SK-N-MC (cell line): ENCODE data around the gene WDFY1.

Source experiments
- DNase-seq: peaks from one replicate; pipeline ENCODE4 v3.0.0-alpha.2; 2011; ENCODE audit warnings: low read depth, low spot score
- H3K27ac ChIP-seq: fragments of 200-600 bp; sonication (generic); 2 replicates; pipeline ENCODE4 v1.5.1; 2016; ENCODE audit warnings: mixed run types
- H3K36me3 ChIP-seq: fragments of 200-600 bp; sonication (generic); 2 replicates; pipeline ENCODE4 v1.6.1; 2017; ENCODE audit warnings: antibody characterized with exemption, low read length, mixed read lengths; ENCODE audit not compliant: insufficient read depth
- H3K4me3 ChIP-seq: fragments of 200-600 bp; sonication (generic); 2 replicates; pipeline ENCODE4 v1.5.1; 2016
- H3K9ac ChIP-seq: fragments of 200-600 bp; sonication (generic); 2 replicates; pipeline ENCODE4 v1.8.0; 2017; ENCODE audit warnings: mixed run types, mixed read lengths; ENCODE audit not compliant: insufficient read length
- H3K9me3 ChIP-seq: fragments of 200-600 bp; sonication (generic); 2 replicates; pipeline ENCODE4 v1.6.1; 2017; ENCODE audit warnings: low read depth, mild to moderate bottlenecking, antibody characterized with exemption, low read length, moderate library complexity, mixed read lengths
- EZH2 ChIP-seq: fragments of 200-600 bp; sonication (generic); IDR thresholded peaks from one replicate; pipeline ENCODE4 v1.6.1; 2017; ENCODE audit warnings: antibody characterized with exemption
- FOXP2 ChIP-seq: optimal IDR thresholded peaks from 2 replicates; pipeline ENCODE3; 2011; ENCODE audit warnings: mild to moderate bottlenecking, moderate library complexity; ENCODE audit not compliant: insufficient read depth; ENCODE audit errors: extremely low read length, control extremely low read depth
- POLR2AphosphoS5 ChIP-seq: IDR thresholded peaks from 2 replicates; pipeline ENCODE4 v1.6.1; 2012; ENCODE audit warnings: mild to moderate bottlenecking, low read depth, low read length, borderline replicate concordance

WDFY1 gene

GRCh38 chr2:223969315-223969714, 24.2 kb upstream of the WDFY1 start:
- Histone ChIP-seq H3K27ac (peak overlapping the region; percentile 49; the same call in 1 of the 2 replicates), H3K9me3 (no peaks in the 10 kb centered on the region), H3K36me3 (peaks cover 40% of the 10 kb centered on the region), H3K4me3 (no peak overlapping the region), H3K9ac (no peak overlapping the region)
- no peak for DNase-seq
- TF ChIP-seq EZH2, result no peak
- TF ChIP-seq POLR2AphosphoS5, result no peak
- no peak for TF ChIP-seq FOXP2

GRCh38 chr2:223967981-223968380, 22.8 kb upstream of the WDFY1 start:
- no peak for DNase-seq
- H3K9ac ChIP-seq, result no peak overlapping the region
- H3K4me3 ChIP-seq, result no peak overlapping the region
- no peaks in the 10 kb centered on the region for H3K9me3 ChIP-seq
- peaks cover 46% of the 10 kb centered on the region for H3K36me3 ChIP-seq
- peak overlapping the region; percentile 7; the same call in 1 of the 2 replicates for H3K27ac ChIP-seq
- TF ChIP-seq POLR2AphosphoS5, result no peak
- TF ChIP-seq FOXP2, result no peak
- TF ChIP-seq EZH2, result no peak

- TF ChIP-seq EZH2 (no peak), FOXP2 (no peak)
- Histone ChIP-seq H3K9me3 (no peaks in the 10 kb centered on the region), H3K27ac (no peak overlapping the region), H3K9ac (peak overlapping the region; percentile 95), H3K4me3 (peak overlapping the region; percentile 95), H3K36me3 (peaks cover 47% of the 10 kb centered on the region)
- DNase-seq, result no peak
These were observed 14.6 kb upstream of the WDFY1 start for GRCh38 chr2:223959688-223960087.

- peak within 1 kb of the TSS; percentile 95 for H3K9ac ChIP-seq
- peak within 1 kb of the TSS; percentile 95 for H3K4me3 ChIP-seq
- no peak for TF ChIP-seq FOXP2
- TF ChIP-seq EZH2, result no peak
- TF ChIP-seq POLR2AphosphoS5, result peak; percentile 88
These were observed 12.1 kb upstream of the WDFY1 start, which contains the start of gene MRPL44 for GRCh38 chr2:223957092-223957851. TSS of gene MRPL44 (plus strand) at chr2:223957463. CDS start at chr2:223957473, 10 bp downstream.

GRCh38 chr2:223956300-223956699, 11.2 kb upstream of the WDFY1 start:
- H3K9ac ChIP-seq, result peak overlapping the region; percentile 95
- TF ChIP-seq EZH2 (no peak), FOXP2 (no peak), POLR2AphosphoS5 (no peak)
- H3K27ac ChIP-seq, result no peak overlapping the region
- H3K36me3 ChIP-seq, result peaks cover 26% of the 10 kb centered on the region
- H3K4me3 ChIP-seq, result no peak overlapping the region; the same call in 1 of the 2 replicates
- no peak for DNase-seq
- no peaks in the 10 kb centered on the region for H3K9me3 ChIP-seq

More at GRCh38 chr2:223957092-223957851, 12.1 kb upstream of the WDFY1 start, which contains the start of gene MRPL44:
- Histone ChIP-seq H3K27ac (0 out of 2 replicates have a peak within 1 kb of the TSS, but pooled peaks have one; percentile 63), H3K36me3 (peaks cover 36% of the 10 kb centered on the region), H3K9me3 (no peaks in the 10 kb centered on the region)
- peak; percentile 84 for DNase-seq

- H3K36me3 ChIP-seq, result peaks cover 7% of the 10 kb centered on the region
- no peak overlapping the region for H3K9ac ChIP-seq
- TF ChIP-seq FOXP2 (no peak), EZH2 (no peak), POLR2AphosphoS5 (no peak)
- H3K9me3 ChIP-seq, result no peaks in the 10 kb centered on the region
- H3K27ac ChIP-seq, result no peak overlapping the region
- DNase-seq, result no peak
- no peak overlapping the region for H3K4me3 ChIP-seq
These were observed 9.3 kb upstream of the WDFY1 start for GRCh38 chr2:223954401-223954800.

- Histone ChIP-seq H3K4me3 (no peak overlapping the region), H3K27ac (no peak overlapping the region), H3K36me3 (no peaks in the 10 kb centered on the region), H3K9ac (no peak overlapping the region), H3K9me3 (no peaks in the 10 kb centered on the region)
- TF ChIP-seq EZH2 (no peak), POLR2AphosphoS5 (no peak), FOXP2 (no peak)
- no peak for DNase-seq
These were observed 7.3 kb upstream of the WDFY1 start for GRCh38 chr2:223952280-223952968.

- H3K4me3 ChIP-seq, result no peak overlapping the region
- DNase-seq, result no peak
- H3K9me3 ChIP-seq, result no peaks in the 10 kb centered on the region
- no peak overlapping the region for H3K9ac ChIP-seq
- H3K27ac ChIP-seq, result no peak overlapping the region
- TF ChIP-seq FOXP2 (no peak), EZH2 (no peak), POLR2AphosphoS5 (no peak)
- no peaks in the 10 kb centered on the region for H3K36me3 ChIP-seq
These were observed 5.6 kb upstream of the WDFY1 start for GRCh38 chr2:223950448-223951347.
